Fibroblast of skin of scalp (primary cell): ENCODE data around the gene DENND6A.
"Not testable (repeated sequence)": the region's sequence is repeated elsewhere in the genome, so short reads cannot be mapped to it uniquely, and the experiment has no call there.

Source experiments
- DNase-seq: peaks from one replicate; pipeline ENCODE4 v3.0.0-alpha.2; 2013

The DENND6A gene

GRCh38 chr3:57692133-57692395 lies 813 bp downstream of the DENND6A start:
- DNase-seq, result not testable (repeated sequence)

DNA sequence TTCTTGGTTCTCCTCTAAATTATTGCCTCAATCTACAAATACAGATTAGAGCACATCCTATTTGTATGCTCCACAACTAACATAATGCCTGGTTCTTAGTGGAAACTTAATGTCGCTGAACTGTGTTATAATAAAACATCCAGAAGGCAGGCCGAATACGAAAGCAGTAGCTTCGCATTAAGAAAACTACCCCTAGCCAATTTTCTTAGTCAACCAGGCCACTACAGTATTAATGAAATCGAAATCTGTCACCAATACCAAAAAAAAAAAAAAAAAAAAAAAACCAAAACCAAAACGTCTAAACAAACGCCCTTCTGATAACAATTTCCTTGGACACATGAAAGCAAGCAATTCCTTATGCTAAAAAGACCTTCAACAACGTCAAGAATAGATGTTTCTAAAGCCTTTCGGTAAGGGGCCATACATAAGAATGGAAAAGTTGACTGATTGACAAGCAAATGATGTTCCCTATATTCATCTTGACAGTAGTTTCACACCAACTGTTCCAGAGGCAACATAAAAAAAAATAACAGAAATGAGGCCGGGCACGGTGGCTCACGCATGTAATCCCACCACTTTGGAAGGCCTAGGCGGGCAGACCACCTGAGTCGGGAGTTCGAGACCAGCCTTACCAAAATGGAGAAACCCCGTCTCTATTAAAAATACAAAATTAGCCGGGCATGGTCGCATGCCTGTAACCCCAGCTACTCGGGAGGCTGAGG lies 1.3 kb downstream of the DENND6A start:
- DNase-seq, result no peak

- no peak for DNase-seq
Measured at GRCh38 chr3:57689367-57690053, 3.4 kb downstream of the DENND6A start.

DNA sequence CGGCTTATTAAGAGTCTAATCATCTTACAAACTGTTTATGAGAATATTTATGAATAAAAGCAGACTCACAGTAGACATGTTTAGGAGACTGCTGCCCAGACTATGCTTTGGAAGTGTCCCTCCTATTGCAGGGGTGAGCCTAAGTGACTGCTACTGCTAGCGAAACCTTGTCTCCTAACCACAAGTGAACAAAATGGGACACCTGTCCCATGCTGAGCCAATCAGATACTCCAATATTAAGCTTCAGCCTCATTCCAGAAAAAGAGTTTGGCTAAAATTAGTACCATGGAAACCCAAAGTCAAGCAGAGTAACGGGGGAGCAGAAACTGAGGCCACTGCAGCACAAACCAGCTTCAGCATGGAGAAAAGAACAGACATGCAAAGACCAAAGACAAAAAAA lies 4.6 kb downstream of the DENND6A start:
- no peak for DNase-seq

- DNase-seq, result no peak
Measured at GRCh38 chr3:57683286-57683685, 9.6 kb downstream of the DENND6A start.

DNA sequence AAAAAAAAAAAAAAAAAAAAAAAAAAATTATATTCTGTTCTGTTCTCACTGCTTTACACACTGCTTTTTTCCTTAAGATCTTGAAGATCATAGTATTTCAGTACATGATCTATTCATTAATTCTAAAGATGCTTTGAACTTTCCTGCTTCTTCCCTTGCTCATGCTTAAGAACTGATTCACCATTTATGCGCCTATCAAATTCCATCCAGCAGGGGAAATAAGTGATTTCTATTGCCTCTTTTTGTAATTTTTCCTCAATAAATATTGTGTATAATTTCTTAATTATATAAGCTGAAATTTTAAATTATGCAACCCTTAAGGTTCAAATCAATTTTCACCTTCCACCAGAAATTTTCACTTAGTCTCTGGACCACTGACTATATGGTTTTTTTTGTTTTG lies 10.6 kb downstream of the DENND6A start:
- peak; percentile 48 for DNase-seq

DNA sequence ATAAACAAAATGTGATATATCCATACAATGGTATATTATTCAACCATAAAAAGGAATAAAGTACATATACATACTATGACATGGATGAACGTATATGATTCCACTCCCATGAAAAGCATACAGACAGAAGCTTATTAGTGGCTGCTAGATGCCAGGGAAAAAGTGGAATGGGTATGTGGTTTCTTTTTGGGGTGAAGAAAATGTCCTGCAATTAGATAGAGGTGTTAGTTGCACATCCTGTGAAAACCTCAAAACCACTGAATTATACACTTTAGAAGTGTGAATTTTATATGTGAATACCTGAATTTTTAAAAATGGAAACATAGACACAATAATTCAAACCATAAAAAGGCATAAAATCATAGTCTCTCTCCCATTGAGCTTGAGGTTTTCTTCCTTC lies 11.2 kb downstream of the DENND6A start:
- no peak for DNase-seq

GRCh38 chr3:57680046-57680445 lies 12.8 kb downstream of the DENND6A start:
- DNase-seq, result no peak

- no peak for DNase-seq
Measured at GRCh38 chr3:57675530-57675929, 17.3 kb downstream of the DENND6A start.

GRCh38 chr3:57673156-57673555 lies 19.7 kb downstream of the DENND6A start:
- DNase-seq, result no peak

DNA sequence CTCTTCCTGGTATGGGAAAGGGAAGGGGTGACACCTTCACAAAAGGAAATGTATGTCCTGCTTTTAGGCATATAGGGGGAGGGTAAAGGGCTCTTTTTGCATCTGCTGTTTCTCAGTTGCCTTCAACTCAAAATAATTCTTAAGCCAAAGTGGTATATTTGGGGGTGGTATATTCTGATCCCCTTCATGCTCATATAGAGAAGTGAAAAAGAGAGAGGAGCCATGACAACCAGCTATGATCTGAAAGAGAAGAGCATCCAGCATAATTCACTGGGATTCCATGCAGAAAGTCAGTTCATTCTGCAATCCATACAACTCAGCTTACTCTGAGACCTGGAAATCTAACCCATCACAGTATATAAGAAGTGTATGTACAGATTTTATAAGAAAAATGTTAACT lies 22.3 kb downstream of the DENND6A start:
- no peak for DNase-seq

DNA sequence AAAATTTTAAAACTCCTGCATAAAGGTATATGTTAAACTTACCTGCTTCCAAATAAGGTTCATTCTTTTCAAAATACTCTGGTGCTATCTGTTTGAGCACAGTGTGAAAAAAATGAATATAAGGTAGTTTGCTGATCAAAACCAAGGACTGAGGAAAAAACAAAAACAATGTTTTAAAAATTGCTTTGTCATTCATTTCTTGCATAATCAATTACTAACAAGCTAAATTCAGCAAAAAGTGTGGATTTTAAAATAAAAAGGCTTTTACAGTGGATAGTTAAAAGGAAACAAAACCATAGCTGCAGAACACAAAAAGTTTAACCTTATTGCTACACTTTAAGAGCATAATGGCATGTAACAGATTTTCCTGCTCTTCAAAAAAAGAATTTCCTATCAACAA lies 31.5 kb downstream of the DENND6A start:
- DNase-seq, result no peak

GRCh38 chr3:57659806-57660439 lies 33.0 kb downstream of the DENND6A start:
- DNase-seq, result no peak

DNA sequence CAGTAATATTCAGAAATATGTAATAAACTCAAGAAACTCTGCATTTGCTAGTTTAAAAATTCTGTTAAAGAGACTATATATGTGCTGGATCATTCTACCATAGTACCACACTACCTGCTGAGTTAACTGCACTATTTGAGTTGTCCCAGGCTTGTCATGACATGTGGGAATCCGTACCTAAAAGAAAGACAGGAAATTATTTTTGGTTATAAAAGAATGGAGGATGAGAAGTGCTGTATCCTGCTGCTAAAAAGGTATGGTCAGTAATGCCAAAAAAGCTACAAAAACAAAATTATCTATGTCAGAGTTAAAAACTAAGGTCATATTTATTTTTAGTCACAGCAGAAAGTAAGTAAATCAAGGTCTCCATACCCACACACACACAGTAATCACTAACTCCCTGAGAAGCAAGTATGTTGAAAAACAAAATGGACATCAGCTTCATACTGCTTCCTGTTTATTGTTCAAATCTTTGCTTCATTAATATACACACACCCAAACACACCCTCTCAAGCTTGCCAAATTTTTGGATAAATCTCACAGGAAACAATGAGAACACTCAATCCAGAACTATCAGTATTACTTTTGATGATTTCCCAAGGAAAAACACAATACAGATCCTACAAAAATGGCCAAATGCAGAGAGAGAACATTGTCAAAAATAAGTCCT lies 33.7 kb downstream of the DENND6A start:
- DNase-seq, result no peak

DNA sequence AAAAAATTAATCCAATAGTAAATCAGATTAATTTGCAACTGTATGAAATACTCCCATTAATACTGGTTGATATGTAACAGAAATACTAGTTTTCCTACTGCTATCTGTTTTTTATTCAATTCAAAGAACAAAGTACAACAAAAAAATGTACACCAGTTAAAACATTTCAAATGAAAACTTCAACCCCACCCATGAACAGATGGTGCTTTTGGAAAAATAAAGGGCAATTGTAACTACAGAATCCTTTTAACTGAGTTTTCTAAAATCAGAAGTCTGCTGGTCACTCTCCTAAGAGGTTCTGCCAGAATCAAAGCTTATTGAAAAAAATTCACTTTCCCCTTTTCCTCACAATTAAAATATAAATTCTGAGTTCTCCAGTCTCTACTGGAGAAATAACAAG lies 34.3 kb downstream of the DENND6A start:
- no peak for DNase-seq

DNA sequence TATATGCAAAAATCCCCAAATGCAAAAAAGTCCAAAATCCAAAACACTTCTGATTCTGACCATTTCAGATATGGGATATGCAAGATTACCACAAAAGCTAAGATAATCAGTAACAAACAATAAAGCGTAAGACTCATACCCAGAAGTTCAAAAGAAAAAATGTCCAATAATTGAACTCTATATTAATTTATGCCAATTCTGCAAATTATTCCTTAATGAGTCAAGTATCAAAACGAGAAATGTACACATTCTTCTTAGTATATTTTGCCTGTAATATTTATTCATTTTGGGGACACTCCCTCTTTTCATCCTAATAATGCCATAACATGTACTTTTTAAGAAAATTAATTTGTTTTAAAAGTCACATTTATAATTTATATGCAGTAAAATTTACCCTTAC lies 37.1 kb downstream of the DENND6A start:
- no peak for DNase-seq

DNA sequence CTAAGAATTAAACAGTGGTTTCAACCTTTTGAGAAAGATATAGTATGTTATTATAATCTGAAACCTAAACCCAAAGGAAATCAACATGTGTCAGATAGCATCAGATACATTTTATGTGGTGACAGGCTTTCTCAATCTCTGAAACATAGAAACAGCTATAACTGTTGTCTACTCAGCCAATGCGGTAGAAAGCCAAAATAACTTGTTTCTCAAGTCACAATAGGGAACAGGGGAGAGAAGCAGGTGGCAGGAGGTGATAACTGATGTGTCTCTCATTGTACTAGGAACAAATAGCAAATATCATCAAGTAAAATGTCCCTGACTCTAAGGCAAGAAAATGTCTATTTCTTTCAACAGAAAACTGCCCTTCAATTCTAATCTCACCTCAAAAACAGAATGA lies 38.6 kb downstream of the DENND6A start:
- no peak for DNase-seq

DNA sequence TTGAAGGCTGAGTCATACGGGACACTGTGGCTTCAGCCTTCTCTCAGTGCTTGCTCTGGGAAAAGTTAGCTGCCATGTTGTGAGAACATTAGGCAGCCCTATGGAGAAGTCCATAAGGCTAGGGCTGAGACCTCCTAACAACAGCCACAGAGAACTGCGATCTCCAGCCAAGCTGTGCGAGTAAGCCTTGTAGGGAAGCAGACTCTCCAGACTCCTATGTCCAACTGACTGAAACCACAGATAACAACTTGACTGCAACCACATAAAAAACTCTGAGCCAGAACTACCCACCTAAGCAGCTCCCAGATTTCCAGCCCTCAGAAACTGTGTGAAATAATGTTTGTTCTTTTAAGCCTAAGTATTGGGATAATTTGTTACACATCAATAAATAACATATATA lies 40.7 kb downstream of the DENND6A start:
- no peak for DNase-seq

- DNase-seq, result no peak
Measured at GRCh38 chr3:57647292-57647940, 45.5 kb downstream of the DENND6A start.

- DNase-seq, result peak; percentile 44
Measured at GRCh38 chr3:57646723-57647122, 46.2 kb downstream of the DENND6A start.

DNA sequence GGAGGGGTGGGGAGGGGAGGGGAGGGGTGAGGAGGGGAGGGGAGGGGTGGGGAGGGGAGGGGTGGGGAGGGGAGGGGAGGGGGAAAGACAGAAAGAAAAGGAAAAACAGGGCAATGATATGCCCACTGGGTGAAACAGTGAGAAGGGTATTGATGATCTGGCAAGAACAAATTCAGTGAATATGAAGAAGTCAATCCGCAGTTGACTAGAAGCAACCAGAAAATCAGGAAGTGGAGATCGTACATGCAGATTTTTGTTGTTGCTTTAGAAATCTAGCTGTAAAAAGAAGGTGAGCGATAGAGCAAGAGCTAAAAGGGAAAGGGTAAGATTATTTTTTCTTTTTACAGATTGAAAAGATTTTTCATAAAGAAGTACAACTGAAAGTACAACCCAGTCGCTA lies 48.1 kb downstream of the DENND6A start:
- no peak for DNase-seq

DNA sequence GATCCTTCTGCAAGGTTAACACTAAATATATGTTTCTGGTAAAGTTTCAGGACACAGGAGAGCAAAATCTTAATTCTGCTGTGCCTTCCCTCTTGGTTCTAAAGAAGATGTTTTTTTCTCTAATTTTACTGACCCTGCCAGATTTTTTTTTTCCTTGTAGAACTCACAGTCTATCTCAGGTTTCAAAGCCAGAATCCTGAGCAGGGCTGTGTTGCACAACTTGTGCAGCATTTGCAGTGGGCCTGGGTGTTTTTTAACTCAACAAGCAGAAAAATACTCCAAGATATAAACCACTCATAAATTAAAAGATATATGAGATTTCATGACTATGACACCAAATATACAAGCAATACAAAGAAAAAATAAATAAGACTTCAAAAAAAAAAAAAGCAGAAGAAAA lies 55.5 kb downstream of the DENND6A start:
- DNase-seq, result no peak

DNA sequence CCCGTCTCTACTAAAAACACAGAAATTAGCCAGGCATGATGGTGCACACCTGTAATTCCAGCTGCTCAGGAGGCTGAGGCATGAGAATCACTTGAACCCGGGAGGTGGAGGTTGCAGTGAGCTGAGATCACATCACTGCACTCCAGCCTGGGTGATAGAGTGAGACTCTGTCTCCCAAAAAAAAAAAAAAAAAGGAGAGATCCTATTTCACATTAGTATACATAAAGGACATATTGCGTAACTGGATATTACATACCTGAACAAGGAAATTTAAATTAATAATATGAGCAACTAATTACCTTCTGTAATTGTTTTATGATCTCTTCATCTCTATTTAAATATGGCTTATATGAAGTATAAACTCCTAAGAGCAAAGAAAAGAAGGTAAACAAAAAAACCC lies 58.6 kb downstream of the DENND6A start:
- DNase-seq, result not testable (repeated sequence)
